Activated naive CD4-positive, alpha-beta T cell treated with anti-CD3 and anti-CD28 coated beads for 36 hours (primary cell): ENCODE results near the gene RPL11. TPM values are rescaled to one million over a fixed set of nuclear protein-coding genes. Genes with fewer than 3 reads are reported as not detected.

Experiments used
- CTCF ChIA-PET: fragments of 350-600 bp; sonication (Branson Sonifier 250); formaldehyde crosslinking; loops from one replicate; lab custom pipeline; 2021; ENCODE audit warnings: antibody characterized with exemption; lab: Charles Lee
- DNase-seq: peaks from one replicate; pipeline ENCODE4 v3.0.0-alpha.2; 2020
- H3K27ac Mint-ChIP-seq: one replicate; pipeline ENCODE4 v1.8.0; 2021; ENCODE audit warnings: mild to moderate bottlenecking, mixed read lengths
- H3K27me3 Mint-ChIP-seq: one replicate; pipeline ENCODE4 v1.8.0; 2021; ENCODE audit warnings: low read depth, mixed read lengths
- H3K36me3 Mint-ChIP-seq: one replicate; pipeline ENCODE4 v1.8.0; 2021; ENCODE audit warnings: low read depth, mixed read lengths
- H3K4me1 Mint-ChIP-seq: one replicate; pipeline ENCODE4 v1.8.0; 2021; ENCODE audit warnings: low read depth, mixed read lengths
- H3K4me3 Mint-ChIP-seq: one replicate; pipeline ENCODE4 v1.8.0; 2021; ENCODE audit warnings: mild to moderate bottlenecking, moderate library complexity, mixed read lengths
- H3K9me3 Mint-ChIP-seq: one replicate; pipeline ENCODE4 v1.8.0; 2021; ENCODE audit warnings: mixed read lengths
- intact Hi-C: fragments of 100-400 bp; cut with micrococcal nuclease; formaldehyde crosslinking; loops from one replicate; pipeline ENCODE4 v1.15.1; 2023
- total RNA-seq, 2 experiments: library from RNA; stranded (reverse); gene quantifications; one replicate each; pipeline ENCODE4 v1.2.3, GENCODE V29; 2021

RPL11 gene
- total RNA-seq, 2 experiments from 2014 or later = 1,701 to 1,742 TPM

DNA sequence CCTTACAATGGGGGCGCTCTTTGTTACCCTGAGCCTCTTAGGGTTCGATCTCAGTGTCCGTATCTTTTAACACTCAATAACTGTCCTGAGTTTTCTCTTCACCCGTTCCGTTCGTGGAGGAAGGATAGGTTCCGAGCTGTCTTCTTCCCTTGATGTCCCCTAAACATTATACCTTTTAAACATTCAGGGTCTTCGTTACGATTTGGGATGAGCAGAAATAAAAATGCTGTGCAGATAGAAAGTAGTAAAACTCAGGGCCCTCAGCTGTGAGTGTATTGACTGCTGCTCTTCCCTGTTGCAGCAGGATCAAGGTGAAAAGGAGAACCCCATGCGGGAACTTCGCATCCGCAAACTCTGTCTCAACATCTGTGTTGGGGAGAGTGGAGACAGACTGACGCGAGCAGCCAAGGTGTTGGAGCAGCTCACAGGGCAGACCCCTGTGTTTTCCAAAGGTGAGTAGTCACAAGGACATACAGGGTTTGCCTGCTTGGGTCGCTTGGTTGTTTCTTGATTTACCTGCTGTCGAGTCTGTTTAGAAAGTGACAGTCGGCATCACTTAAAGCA lies 784 bp downstream of the RPL11 start:
- intact Hi-C loops = no loop called here
- CTCF ChIA-PET = interaction anchor here (0.6 to 3.5 kb wide), 13 partner anchors 14 to 195 kb away, joined by 3 to 15 read pairs (median 4); partner anchors contain the start of gene PITHD1
- H3K27ac Mint-ChIP-seq = peak overlapping the region; percentile 97
- no peaks in the 10 kb centered on the region for H3K9me3 Mint-ChIP-seq
- H3K36me3 Mint-ChIP-seq = peaks cover 56% of the 10 kb centered on the region
- no peak for DNase-seq
- H3K4me1 Mint-ChIP-seq = peaks cover 50% of the 10 kb centered on the region
- peak overlapping the region; percentile 95 for H3K4me3 Mint-ChIP-seq
- H3K27me3 Mint-ChIP-seq = no peaks in the 10 kb centered on the region

DNA sequence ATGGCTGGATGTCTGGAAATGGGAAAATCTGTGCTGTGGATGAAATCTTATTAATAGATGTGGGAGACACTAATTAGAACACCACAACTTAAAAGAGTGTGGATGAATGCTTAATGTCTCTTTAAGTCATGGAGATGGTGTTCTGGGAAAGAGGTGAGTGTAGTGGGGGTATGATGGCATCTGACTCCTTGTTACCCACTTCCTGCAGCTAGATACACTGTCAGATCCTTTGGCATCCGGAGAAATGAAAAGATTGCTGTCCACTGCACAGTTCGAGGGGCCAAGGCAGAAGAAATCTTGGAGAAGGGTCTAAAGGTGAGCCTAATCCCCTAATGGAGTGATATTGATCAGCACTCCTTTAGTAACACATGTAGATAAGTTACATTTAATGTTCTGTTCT lies 2.0 kb downstream of the RPL11 start:
- CTCF ChIA-PET = interaction anchor here (0.9 to 3.5 kb wide), 3 partner anchors 25 to 53 kb away, joined by 3 to 15 read pairs (median 5); partner anchors contain the start of gene ELOA
- H3K9me3 Mint-ChIP-seq = no peaks in the 10 kb centered on the region
- intact Hi-C loops = no loop called here
- peak overlapping the region; percentile 95 for H3K4me3 Mint-ChIP-seq
- peaks cover 62% of the 10 kb centered on the region for H3K4me1 Mint-ChIP-seq
- peaks cover 68% of the 10 kb centered on the region for H3K36me3 Mint-ChIP-seq
- no peak for DNase-seq
- no peaks in the 10 kb centered on the region for H3K27me3 Mint-ChIP-seq
- H3K27ac Mint-ChIP-seq = peak overlapping the region; percentile 97

DNA sequence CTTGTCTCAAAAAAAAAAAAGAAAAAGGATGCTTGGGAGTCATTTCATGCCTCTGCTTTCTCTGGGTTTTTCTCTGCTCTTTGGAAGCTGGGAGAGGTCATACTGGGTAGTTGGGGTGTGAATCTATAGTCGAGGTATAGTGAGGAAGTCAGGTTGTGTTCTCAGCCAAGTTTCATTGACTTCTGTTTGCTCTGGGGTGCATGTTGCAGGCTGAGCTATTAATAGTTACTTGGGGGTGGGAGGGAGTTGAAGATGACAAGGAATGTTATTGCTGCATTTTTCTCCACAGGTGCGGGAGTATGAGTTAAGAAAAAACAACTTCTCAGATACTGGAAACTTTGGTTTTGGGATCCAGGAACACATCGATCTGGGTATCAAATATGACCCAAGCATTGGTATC lies 2.8 kb downstream of the RPL11 start:
- Mint-ChIP-seq H3K9me3 (no peaks in the 10 kb centered on the region), H3K4me3 (peak overlapping the region; percentile 95), H3K27me3 (no peaks in the 10 kb centered on the region), H3K36me3 (peaks cover 71% of the 10 kb centered on the region), H3K4me1 (peaks cover 68% of the 10 kb centered on the region), H3K27ac (peak overlapping the region; percentile 39)
- DNase-seq = no peak
- intact Hi-C loops = no loop called here
- CTCF ChIA-PET = interaction anchor here (0.7 to 1.0 kb wide), 2 partner anchors 24 to 267 kb away, joined by 3 read pairs; no protein-coding TSS in a partner anchor

DNA sequence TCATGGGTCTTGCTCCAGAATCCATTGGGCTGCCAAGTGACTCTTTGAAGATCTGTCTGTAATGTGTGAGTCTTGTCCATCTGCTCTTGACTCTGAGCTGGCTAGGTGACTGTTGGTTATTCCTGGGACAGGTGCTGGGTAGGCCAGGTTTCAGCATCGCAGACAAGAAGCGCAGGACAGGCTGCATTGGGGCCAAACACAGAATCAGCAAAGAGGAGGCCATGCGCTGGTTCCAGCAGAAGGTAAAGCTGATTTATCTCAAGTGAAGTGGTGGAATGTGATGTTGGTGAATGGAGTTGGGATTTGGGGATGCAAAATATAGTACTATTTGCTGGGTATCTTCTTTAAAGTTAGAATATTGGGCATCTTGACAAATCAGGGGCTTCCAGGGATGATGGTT lies 4.1 kb downstream of the RPL11 start:
- no peaks in the 10 kb centered on the region for H3K9me3 Mint-ChIP-seq
- peaks cover 78% of the 10 kb centered on the region for H3K4me1 Mint-ChIP-seq
- peak overlapping the region; percentile 27 for H3K27ac Mint-ChIP-seq
- H3K4me3 Mint-ChIP-seq = peak overlapping the region; percentile 23
- intact Hi-C loops = no loop called here
- CTCF ChIA-PET = interaction anchor here (0.5 kb wide), 1 partner anchor 688 kb away, joined by 4 read pairs; no protein-coding TSS in a partner anchor
- H3K27me3 Mint-ChIP-seq = no peaks in the 10 kb centered on the region
- H3K36me3 Mint-ChIP-seq = peaks cover 82% of the 10 kb centered on the region
- no peak for DNase-seq

DNA sequence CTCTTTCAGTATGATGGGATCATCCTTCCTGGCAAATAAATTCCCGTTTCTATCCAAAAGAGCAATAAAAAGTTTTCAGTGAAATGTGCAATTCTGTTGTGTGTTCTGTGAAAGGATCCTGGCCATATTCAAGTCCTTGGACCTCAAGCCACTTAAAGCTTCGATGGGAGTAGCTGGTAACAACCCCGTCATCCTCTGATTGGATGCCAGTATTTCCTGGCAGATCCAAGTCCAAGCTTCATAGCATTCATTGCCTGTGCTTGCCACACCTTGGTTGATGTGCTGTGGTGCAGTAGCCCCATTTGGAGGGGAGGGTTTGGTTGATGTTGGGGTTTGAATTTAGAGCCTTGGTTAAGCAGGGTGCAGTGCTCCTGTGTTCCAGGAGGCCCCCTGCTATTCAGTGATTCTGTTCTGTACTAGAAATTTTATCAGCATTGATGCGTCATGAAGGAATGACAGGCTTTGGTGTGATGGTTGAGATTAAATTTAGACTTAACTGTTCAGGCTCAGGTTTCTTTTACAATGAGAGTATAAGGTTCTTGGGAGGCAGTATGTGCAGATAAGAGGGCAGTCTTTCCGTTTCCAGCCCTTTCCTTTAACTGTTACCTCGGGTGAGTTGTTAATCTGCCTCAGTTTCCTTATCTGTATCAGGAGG lies 4.9 kb downstream of the RPL11 start:
- Mint-ChIP-seq H3K4me1 (peaks cover 78% of the 10 kb centered on the region), H3K27ac (no peak overlapping the region), H3K27me3 (no peaks in the 10 kb centered on the region), H3K36me3 (peaks cover 88% of the 10 kb centered on the region), H3K4me3 (no peak overlapping the region), H3K9me3 (no peaks in the 10 kb centered on the region)
- DNase-seq = no peak
- intact Hi-C loops = no loop called here
- CTCF ChIA-PET = interaction anchor here (0.5 kb wide), 1 partner anchor 689 kb away, joined by 4 read pairs; no protein-coding TSS in a partner anchor

- Mint-ChIP-seq H3K36me3 (peaks cover 82% of the 10 kb centered on the region), H3K9me3 (no peaks in the 10 kb centered on the region), H3K4me3 (no peak overlapping the region), H3K4me1 (peaks cover 67% of the 10 kb centered on the region), H3K27me3 (no peaks in the 10 kb centered on the region), H3K27ac (peak overlapping the region; percentile 76)
- intact Hi-C loops = no loop called here
- DNase-seq = no peak
- CTCF ChIA-PET = interaction anchor here (0.9 to 1.1 kb wide), 2 partner anchors 54 to 73 kb away, joined by 3 to 6 read pairs; no protein-coding TSS in a partner anchor
These were observed 6.9 kb downstream of the RPL11 start for GRCh38 chr1:23698466-23698865.

DNA sequence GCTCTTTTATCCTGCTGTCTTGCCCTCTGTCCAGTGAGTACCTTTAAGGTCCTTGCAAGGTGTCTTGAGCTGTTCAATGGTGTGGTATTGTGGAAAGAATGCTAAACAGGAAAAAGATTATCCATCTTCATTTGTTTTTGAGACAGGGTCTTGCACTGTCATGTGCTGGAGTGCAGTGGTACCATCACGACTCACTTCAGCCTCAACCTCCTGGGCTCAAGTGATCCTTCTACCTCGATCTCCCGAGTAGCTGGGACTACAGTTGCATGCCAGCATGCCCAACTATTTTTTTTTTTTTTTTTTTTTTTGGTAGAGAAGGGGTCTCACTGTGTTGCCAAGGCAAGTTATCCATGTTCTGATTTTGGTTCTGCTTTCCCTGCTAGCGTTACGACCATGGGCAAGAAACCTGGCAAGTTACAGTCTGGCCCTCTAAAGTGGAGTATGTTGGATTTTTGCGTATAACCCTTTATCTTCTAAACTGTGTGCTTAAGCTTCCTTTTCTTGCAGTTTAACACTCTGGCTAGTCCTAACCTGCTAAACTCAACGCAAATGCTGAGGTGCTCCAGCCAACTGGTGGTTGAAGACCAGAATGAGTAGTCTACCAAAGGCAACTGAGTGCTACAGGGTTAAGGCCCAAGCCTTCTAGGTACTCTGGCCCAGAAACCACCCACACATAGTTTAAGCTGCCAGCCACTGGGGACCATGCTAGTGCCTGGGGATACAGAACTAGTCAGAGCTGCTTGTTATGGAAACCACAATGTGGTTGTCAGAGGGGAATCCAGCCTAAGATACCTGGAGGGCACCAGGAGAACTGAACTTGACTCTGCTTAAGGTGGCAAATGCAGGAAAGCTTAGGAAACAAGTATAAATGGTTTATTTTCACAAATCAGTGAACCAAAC lies 7.9 kb downstream of the RPL11 start:
- Mint-ChIP-seq H3K27ac (no peak overlapping the region), H3K4me1 (peaks cover 56% of the 10 kb centered on the region), H3K9me3 (no peaks in the 10 kb centered on the region), H3K4me3 (no peak overlapping the region), H3K27me3 (no peaks in the 10 kb centered on the region), H3K36me3 (peaks cover 73% of the 10 kb centered on the region)
- DNase-seq = no peak
- intact Hi-C loops = no loop called here
- CTCF ChIA-PET = interaction anchor here (0.9 kb wide), 2 partner anchors 35 to 72 kb away, joined by 5 to 6 read pairs; no protein-coding TSS in a partner anchor

DNA sequence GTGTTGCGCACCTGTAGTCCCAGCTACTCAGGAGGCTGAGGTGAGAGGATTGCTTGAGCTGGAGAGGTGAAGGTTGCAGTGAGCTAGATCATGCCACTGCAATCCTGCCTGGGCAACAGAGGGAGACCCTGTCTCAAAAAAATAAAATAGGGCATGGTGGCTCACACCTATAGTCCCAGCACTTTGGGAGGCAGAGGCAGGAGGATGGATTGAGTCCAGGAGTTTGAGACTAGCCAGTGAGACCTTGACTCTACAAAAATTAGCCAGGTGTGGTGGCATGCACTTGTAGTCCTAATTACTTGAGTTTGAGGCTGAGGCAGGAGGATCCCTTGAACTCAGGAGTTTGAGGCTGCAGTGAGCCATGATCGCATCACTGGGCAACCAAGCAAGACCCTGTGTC lies 9.7 kb downstream of the RPL11 start:
- CTCF ChIA-PET = no interaction called here
- no peaks in the 10 kb centered on the region for H3K27me3 Mint-ChIP-seq
- H3K4me3 Mint-ChIP-seq = no peak overlapping the region
- no peak for DNase-seq
- H3K36me3 Mint-ChIP-seq = peaks cover 60% of the 10 kb centered on the region
- no peaks in the 10 kb centered on the region for H3K9me3 Mint-ChIP-seq
- no peak overlapping the region for H3K27ac Mint-ChIP-seq
- intact Hi-C loops = no loop called here
- peaks cover 38% of the 10 kb centered on the region for H3K4me1 Mint-ChIP-seq

- Mint-ChIP-seq H3K4me3 (no peak overlapping the region), H3K4me1 (peaks cover 32% of the 10 kb centered on the region), H3K9me3 (no peaks in the 10 kb centered on the region), H3K27me3 (no peaks in the 10 kb centered on the region), H3K27ac (no peak overlapping the region), H3K36me3 (peaks cover 55% of the 10 kb centered on the region)
- intact Hi-C loops = no loop called here
- CTCF ChIA-PET = no interaction called here
- DNase-seq = no peak
These were observed 10.4 kb downstream of the RPL11 start for GRCh38 chr1:23701996-23702395.

- CTCF ChIA-PET = no interaction called here
- Mint-ChIP-seq H3K4me1 (peaks cover 22% of the 10 kb centered on the region), H3K27ac (no peak overlapping the region), H3K36me3 (peaks cover 44% of the 10 kb centered on the region), H3K9me3 (no peaks in the 10 kb centered on the region), H3K27me3 (no peaks in the 10 kb centered on the region), H3K4me3 (no peak overlapping the region)
- intact Hi-C loops = no loop called here
- no peak for DNase-seq
These were observed 13.4 kb downstream of the RPL11 start for GRCh38 chr1:23704834-23705495.

- Mint-ChIP-seq H3K27me3 (no peaks in the 10 kb centered on the region), H3K36me3 (peaks cover 27% of the 10 kb centered on the region), H3K9me3 (no peaks in the 10 kb centered on the region), H3K4me3 (no peak overlapping the region), H3K4me1 (peaks cover 18% of the 10 kb centered on the region), H3K27ac (no peak overlapping the region)
- DNase-seq = no peak
- CTCF ChIA-PET = no interaction called here
- intact Hi-C loops = no loop called here
These were observed 17.6 kb downstream of the RPL11 start for GRCh38 chr1:23709229-23709628.
